HL-60 (cell line): Measurements from ENCODE around the gene PGC.

ENCODE experiments used
- POLR2AphosphoS5 ChIP-seq: IDR thresholded peaks from 2 replicates; pipeline ENCODE4 v1.6.1; 2012; ENCODE audit warnings: low read depth
- REST ChIP-seq: IDR thresholded peaks from 2 replicates; pipeline ENCODE4 v1.6.1; 2012; ENCODE audit warnings: low read depth; ENCODE audit not compliant: insufficient replicate concordance
- TF ChIP-seq, protein P1 (sequence below): IDR thresholded peaks from one replicate; pipeline ENCODE4 v1.5.1; 2011; ENCODE audit warnings: low read length, control low read depth, inconsistent platforms; ENCODE audit not compliant: insufficient read depth

GRCh38 chr6:41717392-41717736 lies 29.8 kb downstream of the PGC start:
- TF ChIP-seq REST (no peak), POLR2AphosphoS5 (no peak)
- TF ChIP-seq, protein P1, sequence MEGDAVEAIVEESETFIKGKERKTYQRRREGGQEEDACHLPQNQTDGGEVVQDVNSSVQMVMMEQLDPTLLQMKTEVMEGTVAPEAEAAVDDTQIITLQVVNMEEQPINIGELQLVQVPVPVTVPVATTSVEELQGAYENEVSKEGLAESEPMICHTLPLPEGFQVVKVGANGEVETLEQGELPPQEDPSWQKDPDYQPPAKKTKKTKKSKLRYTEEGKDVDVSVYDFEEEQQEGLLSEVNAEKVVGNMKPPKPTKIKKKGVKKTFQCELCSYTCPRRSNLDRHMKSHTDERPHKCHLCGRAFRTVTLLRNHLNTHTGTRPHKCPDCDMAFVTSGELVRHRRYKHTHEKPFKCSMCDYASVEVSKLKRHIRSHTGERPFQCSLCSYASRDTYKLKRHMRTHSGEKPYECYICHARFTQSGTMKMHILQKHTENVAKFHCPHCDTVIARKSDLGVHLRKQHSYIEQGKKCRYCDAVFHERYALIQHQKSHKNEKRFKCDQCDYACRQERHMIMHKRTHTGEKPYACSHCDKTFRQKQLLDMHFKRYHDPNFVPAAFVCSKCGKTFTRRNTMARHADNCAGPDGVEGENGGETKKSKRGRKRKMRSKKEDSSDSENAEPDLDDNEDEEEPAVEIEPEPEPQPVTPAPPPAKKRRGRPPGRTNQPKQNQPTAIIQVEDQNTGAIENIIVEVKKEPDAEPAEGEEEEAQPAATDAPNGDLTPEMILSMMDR, result no peak
